ENCODE measurements around the gene GALNT1. TPM values are rescaled to one million over a fixed set of nuclear protein-coding genes. Genes with fewer than 3 reads are reported as not detected.

The GALNT1 gene
- total RNA-seq, 1 experiment from 2014 or later, result 77.9 TPM

DNA sequence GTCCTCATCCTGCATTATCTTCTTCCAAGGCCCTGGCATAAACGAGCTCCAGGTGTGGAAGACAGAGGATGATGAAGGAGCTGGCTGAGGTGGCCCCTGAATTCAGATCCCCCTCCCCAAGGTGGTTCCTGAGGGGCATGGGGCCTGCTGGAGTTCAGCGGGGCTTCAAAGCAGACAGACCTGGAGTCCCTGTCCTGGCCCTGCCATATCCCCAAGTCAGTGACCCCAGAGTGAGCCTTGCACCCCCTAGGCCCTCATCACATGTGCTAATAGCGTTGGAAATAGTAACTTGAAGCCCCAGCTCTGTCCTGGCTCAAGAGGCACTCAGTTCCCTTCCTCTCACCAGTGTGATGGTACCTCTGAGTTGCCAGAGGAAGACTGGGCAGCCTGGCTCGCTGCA, 172.9 kb downstream of the GALNT1 start:
- no peak overlapping the region for H4K91ac ChIP-seq (ENCODE audit: insufficient read length, low read depth, low read length)
- no peak overlapping the region for H2AFZ ChIP-seq (ENCODE audit: low read length)
- H2BK5ac ChIP-seq (ENCODE audit: insufficient read length, low read length), result no peak overlapping the region
- no peak overlapping the region for H3K4me2 ChIP-seq (ENCODE audit: insufficient read depth, insufficient read length, low read length)
- H3K79me2 ChIP-seq (ENCODE audit: insufficient read depth, low read length), result no peaks in the 10 kb centered on the region
- Mint-ChIP-seq H3K36me3 (ENCODE audit: insufficient read depth in 1 of 3, low read depth in 3 of 3) (peaks cover 17 to 35% (median 22%) of the 10 kb centered on the region in 3 experiments), H3K27ac (no peak overlapping the region), H3K27me3 (ENCODE audit: low read depth) (no peaks in the 10 kb centered on the region), H3K4me1 (peaks cover 22 to 23% of the 10 kb centered on the region in 2 experiments), H3K4me3 (no peak overlapping the region), H3K9me3 (peaks cover 25 to 27% of the 10 kb centered on the region in 2 experiments)
- no peak overlapping the region for H2AK5ac ChIP-seq (ENCODE audit: insufficient read length, low read length)
- H2BK20ac ChIP-seq (ENCODE audit: low read depth, low read length, poor library complexity, severe bottlenecking), result no peak overlapping the region
- H3T11ph ChIP-seq (ENCODE audit: low read length), result no peak overlapping the region
- no CpG with 5 or more reads among the region's 4 CpGs for WGBS (ENCODE audit: extremely low coverage, insufficient read length, low lambda C conversion rate)
- H3K4me1 ChIP-seq (ENCODE audit: insufficient read depth, low read length), result peaks cover 10% of the 10 kb centered on the region; the same call in 1 of the 2 replicates
- H3K27me3 ChIP-seq (ENCODE audit: insufficient read depth, low read length), result no peaks in the 10 kb centered on the region
- H2BK12ac ChIP-seq (ENCODE audit: insufficient read length, low read depth, low read length), result no peak overlapping the region
- H2BK15ac ChIP-seq (ENCODE audit: low read depth, low read length), result no peak overlapping the region
- no peak overlapping the region for H3K27ac ChIP-seq (ENCODE audit: insufficient read length, low read depth, low read length)
- TF ChIP-seq, protein P1, sequence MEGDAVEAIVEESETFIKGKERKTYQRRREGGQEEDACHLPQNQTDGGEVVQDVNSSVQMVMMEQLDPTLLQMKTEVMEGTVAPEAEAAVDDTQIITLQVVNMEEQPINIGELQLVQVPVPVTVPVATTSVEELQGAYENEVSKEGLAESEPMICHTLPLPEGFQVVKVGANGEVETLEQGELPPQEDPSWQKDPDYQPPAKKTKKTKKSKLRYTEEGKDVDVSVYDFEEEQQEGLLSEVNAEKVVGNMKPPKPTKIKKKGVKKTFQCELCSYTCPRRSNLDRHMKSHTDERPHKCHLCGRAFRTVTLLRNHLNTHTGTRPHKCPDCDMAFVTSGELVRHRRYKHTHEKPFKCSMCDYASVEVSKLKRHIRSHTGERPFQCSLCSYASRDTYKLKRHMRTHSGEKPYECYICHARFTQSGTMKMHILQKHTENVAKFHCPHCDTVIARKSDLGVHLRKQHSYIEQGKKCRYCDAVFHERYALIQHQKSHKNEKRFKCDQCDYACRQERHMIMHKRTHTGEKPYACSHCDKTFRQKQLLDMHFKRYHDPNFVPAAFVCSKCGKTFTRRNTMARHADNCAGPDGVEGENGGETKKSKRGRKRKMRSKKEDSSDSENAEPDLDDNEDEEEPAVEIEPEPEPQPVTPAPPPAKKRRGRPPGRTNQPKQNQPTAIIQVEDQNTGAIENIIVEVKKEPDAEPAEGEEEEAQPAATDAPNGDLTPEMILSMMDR (conservative IDR thresholded peaks at IDR 0.05), result no peak
- H3K18ac ChIP-seq (ENCODE audit: insufficient read length, low read depth, low read length), result no peak overlapping the region
- H3K79me1 ChIP-seq (ENCODE audit: insufficient read depth, low read depth, low read length, poor library complexity, severe bottlenecking), result no peaks in the 10 kb centered on the region
- DNase-seq, result no peak
- no peak overlapping the region for H4K5ac ChIP-seq (ENCODE audit: insufficient read length, low read depth, low read length)
- H2BK120ac ChIP-seq (ENCODE audit: low read depth, low read length, poor library complexity, severe bottlenecking), result no peak overlapping the region
- no peaks in the 10 kb centered on the region for H3K9me3 ChIP-seq (ENCODE audit: control insufficient read depth, low read depth, low read length)
- H4K8ac ChIP-seq (replicated peaks; ENCODE audit: insufficient read length, low read depth, low read length), result no peak overlapping the region
- H3K56ac ChIP-seq (ENCODE audit: insufficient read length, low read depth, low read length), result no peak overlapping the region
- H4K20me1 ChIP-seq (ENCODE audit: control insufficient read depth, insufficient read depth, insufficient read length), result no peaks in the 10 kb centered on the region
- H3K14ac ChIP-seq (ENCODE audit: insufficient read depth, low read length), result no peak overlapping the region
- no peak overlapping the region for H3K23ac ChIP-seq (ENCODE audit: insufficient read length, low read depth, low read length)
- no peaks in the 10 kb centered on the region for H3K23me2 ChIP-seq (ENCODE audit: insufficient read length, low read depth, low read length, poor library complexity, severe bottlenecking)
- no peak overlapping the region for H3K9ac ChIP-seq (ENCODE audit: extremely low read depth, insufficient read length, low read length)
- no peak overlapping the region for H3K4ac ChIP-seq (ENCODE audit: low read depth, low read length)
